HG02610 (cell line): ENCODE data around the gene ERFE.

ENCODE experiments used
- ATAC-seq: cut with Tn5 transposase; IDR thresholded peaks from one replicate; pipeline ENCODE4 v1.9.1; 2021; ENCODE audit warnings: mild to moderate bottlenecking, moderate library complexity; ENCODE audit not compliant: unreplicated experiment

Gene ERFE

DNA sequence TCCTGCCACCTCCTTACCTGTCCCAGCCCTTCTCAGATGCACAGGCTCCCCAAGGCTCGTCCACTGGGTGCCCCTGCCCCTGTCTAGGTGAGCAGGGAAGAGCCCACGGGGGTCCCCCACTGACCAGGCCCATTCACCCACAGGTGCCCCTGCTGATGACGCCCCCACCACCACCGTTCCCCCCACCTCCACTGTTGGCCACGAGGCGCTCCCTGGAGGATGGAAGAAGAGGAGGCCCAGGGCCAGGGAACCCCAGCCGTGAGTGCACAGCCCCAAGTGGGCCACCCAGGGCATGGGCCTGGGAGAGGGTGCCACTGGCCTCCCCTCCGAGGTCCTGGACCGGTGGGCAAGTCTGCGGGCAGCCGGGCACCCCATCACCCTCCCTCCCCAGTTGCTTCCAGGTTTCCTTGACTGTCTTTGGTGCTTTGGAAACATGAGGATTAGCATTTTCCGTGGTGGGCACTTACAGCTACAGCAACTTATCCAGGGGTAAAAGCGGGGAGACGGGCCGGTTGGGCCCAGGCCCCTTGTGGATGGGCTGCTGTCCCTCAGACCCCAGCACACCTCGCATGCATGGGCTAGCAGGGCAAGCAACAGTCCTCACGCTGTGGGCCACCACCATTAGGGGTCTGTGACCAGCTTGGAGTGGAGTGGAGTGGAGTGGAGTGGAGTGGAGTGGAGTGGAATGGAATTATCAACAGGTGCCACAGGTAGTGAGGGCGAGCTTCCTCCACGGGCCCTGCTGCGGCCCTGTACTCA, 33.5 kb upstream of the ERFE start:
- ATAC-seq, result no peak

GRCh38 chr2:238126338-238126737, 32.4 kb upstream of the ERFE start:
- no peak for ATAC-seq

DNA sequence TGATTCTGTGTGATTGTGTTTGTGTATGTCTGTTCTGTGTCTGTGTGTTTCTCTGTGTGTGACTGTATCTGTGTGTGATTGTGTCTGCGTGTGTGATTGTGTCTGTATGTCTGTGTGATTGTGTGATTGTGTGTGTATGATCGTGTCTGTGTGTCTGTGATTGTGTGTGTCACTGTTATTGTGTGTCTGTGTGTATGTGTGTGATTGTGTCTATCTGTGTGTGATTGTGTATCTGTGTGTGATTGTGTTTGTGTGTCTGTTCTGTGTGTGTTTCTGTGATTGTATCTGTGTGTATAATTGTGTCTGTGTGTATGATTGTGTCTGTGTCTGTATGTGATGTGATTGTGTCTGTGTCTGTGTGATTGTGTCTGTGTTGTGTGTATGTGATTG, 32.0 kb upstream of the ERFE start:
- no peak for ATAC-seq

- ATAC-seq, result no peak
Observed at GRCh38 chr2:238127165-238128060, 31.4 kb upstream of the ERFE start.

DNA sequence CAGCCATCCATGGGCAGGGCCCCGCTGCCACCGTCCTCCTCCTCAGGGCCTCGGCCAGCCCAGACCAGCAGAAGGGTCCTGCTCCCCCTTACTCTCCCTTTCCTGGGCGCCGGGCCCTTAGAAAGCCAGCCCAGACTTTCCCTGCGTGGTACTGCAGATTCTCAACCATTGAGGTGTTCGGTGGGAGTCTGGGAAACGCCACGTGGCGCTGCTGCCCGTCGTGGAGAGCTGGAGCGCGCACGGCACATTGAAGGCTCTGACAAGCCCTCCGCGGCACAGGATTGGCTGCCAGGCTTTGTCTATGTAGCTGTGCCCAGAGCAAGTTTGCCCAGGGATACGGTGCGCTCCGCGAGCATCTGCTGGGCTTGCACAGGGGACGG, 30.7 kb upstream of the ERFE start:
- ATAC-seq, result no peak

- no peak for ATAC-seq
Observed at GRCh38 chr2:238128534-238129001, 30.2 kb upstream of the ERFE start.

GRCh38 chr2:238129166-238130010, 29.4 kb upstream of the ERFE start:
- no peak for ATAC-seq

GRCh38 chr2:238130111-238130695, 28.6 kb upstream of the ERFE start:
- no peak for ATAC-seq

- ATAC-seq, result no peak
Observed at GRCh38 chr2:238130696-238131628, 27.8 kb upstream of the ERFE start.

GRCh38 chr2:238131761-238132462, 26.9 kb upstream of the ERFE start:
- ATAC-seq, result no peak

DNA sequence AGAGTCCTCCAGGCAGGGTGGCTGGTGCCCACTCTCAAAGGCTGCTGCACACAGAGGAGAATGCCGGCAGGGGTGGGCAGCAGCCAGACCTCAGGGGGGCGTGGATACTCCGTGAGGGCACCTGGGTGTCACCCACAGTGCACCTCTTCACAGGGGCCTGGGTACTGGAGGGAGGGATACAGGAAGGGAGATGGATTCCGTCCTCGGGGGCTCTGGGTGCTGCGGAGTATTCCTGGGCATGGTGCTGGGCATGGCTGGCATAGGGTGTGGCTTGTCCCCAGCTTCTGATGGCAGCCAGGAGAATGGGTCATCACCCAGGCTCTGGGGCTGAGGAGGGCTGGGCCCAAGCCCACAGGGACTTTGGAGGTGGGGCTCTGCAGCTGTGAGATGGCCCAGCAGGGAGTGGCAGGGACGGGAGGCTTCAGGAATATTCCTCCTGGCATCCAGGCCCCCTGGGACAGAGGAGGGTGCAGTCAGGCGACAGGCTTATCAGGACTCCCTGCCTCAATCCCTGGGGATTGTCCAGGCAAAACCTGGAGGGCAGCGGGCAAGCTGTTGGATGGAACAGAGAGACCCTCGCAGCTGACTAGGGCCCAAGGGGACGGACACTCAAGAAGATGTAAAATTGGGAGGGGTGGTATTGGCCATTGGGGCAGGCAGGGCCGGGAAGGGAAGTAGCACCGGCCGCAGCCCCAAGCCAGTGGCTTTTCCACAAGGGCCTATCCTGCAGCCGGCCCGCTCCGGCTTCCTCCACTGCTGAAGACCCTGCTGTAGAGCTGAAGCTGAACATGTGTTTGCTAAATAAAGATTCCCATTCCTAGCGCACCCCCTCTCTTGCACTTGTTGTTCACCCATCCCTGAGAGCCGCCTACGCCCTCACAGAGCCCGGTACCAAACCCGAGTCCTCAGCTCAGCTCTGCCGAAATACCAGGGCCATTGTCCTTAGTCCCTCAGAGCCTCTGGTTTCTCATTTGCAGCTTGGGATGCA, 26.0 kb upstream of the ERFE start:
- no peak for ATAC-seq

GRCh38 chr2:238133499-238134392, 25.0 kb upstream of the ERFE start:
- no peak for ATAC-seq

DNA sequence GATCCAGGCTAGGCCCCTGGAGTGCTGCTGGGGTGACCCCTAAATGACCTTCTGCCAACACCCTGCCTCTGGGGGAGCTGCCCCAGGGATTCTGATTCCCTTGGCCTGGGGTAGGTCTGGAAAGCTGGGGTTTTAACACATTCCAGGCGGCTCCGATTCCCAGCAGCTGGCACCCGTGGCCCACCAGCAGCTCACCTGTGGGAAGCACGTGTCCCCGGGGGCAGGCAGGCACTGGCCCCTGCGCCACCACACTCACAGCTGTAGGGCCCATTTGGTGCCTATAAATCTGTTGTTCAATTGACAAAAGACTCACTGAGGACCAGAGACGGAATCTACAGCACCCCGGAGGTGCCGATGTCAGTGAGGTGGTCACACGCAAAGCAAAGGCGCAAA, 24.4 kb upstream of the ERFE start:
- ATAC-seq, result no peak

- no peak for ATAC-seq
Observed at GRCh38 chr2:238135601-238136150, 23.1 kb upstream of the ERFE start.

DNA sequence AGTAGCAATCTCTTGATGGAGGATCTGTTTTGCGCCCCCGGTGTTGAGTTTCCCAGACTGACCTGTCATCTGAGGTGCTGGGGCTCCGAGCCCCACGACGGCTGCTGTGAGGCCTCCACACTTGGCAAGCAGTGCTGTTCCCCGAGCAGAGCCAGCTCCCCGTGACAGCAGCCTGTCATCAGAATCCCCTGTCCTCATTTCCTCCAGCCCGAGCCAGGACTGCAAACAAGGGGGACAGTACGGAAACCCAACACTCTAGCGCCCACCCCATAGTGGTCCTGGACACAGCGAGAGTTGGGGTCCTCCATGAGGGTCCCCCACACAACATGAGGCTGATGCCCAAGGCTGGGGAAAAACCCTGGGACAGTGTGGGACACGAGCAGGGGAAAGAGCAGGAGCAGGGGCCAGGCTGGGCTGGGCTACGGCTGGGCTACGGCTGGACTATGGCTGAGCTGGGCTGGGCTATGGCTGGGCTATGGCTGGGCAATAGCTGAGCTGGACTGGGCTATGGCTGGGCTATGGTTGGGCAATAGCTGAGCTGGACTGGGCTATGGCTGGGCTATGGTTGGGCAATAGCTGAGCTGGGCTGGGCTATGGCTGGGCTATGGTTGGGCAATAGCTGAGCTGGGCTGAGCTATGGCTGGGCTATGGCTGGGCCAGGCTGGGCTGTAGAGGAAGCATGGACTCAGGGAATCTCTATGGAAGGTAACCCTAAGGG, 21.8 kb upstream of the ERFE start:
- ATAC-seq, result no peak

DNA sequence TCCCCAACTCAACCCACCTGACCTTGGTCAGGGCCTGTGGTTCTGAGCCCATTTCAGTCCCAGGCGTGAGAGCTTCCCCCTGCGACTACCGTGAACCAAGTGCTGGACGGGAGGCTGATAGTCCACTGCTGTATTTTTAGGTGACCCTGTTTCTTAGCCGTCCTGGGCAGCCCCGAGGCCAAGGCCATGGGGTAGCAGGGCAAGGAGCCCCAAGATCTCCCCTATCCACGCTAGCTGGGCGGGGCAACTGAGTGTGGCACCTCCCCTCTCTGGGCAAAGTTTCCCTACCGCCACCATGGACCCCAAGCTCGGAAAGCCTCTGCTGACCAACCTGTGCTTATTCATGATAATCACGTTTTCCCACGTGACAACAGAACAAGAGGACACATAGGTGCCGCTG, 20.9 kb upstream of the ERFE start:
- ATAC-seq, result no peak
